Lower leg skin (tissue), 4 donors: Measurements from ENCODE around the gene PAQR4. TPM values are rescaled to one million over a fixed set of nuclear protein-coding genes. Genes with fewer than 3 reads are reported as not detected.
A peak's percentile ranks its signal among the peaks of the same experiment; 100 is the strongest.

Source experiments
- DNase-seq, 2 donors: peaks; one replicate each; pipeline ENCODE4 v3.0.0-alpha.2; 2019; ENCODE audit warnings: low spot score in 2 of 2
- H3K4me3 ChIP-seq: fragments of 200-600 bp; sonication (generic); 2 replicates; pipeline ENCODE4 v1.5.1; 2017; ENCODE audit warnings: mild to moderate bottlenecking, low read depth; ENCODE audit not compliant: poor library complexity, severe bottlenecking
- POLR2A ChIP-seq, 2 donors: fragments of 450-650 bp; IDR thresholded peaks; one replicate each; pipeline ENCODE4 v1.6.1; 2016 to 2017; ENCODE audit warnings: antibody characterized with exemption in 2 of 2, mild to moderate bottlenecking in 1 of 2, moderate library complexity in 1 of 2
- WGBS, 2 donors: methylation state at CpG; one replicate each; pipeline ENCODE4 v1.1.5; 2018; 5-methylcytosine and 5-hydroxymethylcytosine counted together
- intact Hi-C: fragments of 100-400 bp; cut with DNase I; formaldehyde crosslinking; loops from one replicate; pipeline ENCODE4 v1.15.0; 2023; ENCODE audit warnings: low total_unique reads
- total RNA-seq, 4 donors: library from RNA; depleted of rRNA; stranded (reverse); fragments of >200 nt; gene quantifications; one replicate each; pipeline ENCODE4 v1.1.0, GENCODE V29; 2016
- TF ChIP-seq, protein P1 (sequence below), 3 donors: fragments of 450-650 bp; IDR thresholded peaks; one replicate each; pipeline ENCODE4 v1.5.1; 2016; ENCODE audit warnings: antibody characterized with exemption in 3 of 3, mild to moderate bottlenecking in 3 of 3, moderate library complexity in 2 of 3

PAQR4 gene
- total RNA-seq, 4 donors from 2014 or later = 6.2 to 17.9 (median 10.6) TPM

DNA sequence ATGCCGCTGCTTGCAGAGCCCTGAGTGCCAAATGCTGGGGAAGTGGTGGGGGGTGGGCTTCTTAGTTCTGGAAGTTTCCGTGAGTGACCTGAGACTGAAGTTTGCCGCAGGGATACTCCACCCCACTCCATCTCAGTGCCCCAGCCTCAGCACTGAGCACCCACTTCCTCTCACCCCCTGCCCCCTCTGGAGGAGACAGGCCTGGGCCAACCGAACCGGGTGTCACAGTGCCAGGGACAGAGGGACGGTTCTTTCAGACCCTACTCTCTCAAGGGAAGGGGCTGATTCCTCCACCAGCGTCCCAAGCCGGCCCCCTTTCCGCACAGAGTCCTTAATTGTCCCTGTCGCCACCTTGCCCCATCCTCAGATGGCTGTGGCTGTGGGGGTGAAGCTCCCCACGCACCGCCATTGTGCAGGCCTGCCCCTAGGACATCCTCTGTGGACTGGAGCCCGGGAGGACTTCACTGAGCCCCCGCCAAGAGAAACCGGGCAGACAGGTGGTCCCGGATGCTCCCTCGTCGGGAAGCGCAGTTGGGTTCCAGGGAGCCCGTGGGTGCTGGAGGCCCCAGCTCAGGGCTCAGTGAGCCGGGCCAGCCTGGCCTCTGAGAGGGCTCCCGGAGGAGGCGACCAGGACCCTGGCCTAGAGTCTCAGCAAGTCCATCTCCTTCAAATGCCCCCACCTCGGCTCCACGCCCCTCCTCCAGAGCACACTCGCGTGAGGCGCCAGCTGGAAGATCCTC is 6.6 kb upstream of the PAQR4 start:
- intact Hi-C loops = no loop called here
- 11 to 26% methylated on average over 13 to 20 of the region's 28 CpGs for WGBS, 2 donors
- DNase-seq = peak in 1 of 2 donors; percentile 81
- TF ChIP-seq, protein P1, sequence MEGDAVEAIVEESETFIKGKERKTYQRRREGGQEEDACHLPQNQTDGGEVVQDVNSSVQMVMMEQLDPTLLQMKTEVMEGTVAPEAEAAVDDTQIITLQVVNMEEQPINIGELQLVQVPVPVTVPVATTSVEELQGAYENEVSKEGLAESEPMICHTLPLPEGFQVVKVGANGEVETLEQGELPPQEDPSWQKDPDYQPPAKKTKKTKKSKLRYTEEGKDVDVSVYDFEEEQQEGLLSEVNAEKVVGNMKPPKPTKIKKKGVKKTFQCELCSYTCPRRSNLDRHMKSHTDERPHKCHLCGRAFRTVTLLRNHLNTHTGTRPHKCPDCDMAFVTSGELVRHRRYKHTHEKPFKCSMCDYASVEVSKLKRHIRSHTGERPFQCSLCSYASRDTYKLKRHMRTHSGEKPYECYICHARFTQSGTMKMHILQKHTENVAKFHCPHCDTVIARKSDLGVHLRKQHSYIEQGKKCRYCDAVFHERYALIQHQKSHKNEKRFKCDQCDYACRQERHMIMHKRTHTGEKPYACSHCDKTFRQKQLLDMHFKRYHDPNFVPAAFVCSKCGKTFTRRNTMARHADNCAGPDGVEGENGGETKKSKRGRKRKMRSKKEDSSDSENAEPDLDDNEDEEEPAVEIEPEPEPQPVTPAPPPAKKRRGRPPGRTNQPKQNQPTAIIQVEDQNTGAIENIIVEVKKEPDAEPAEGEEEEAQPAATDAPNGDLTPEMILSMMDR (IDR thresholded peaks at IDR 0.05) = no peak
- no peak for TF ChIP-seq POLR2A (IDR thresholded peaks at IDR 0.05)
- no peak overlapping the region for H3K4me3 ChIP-seq

DNA sequence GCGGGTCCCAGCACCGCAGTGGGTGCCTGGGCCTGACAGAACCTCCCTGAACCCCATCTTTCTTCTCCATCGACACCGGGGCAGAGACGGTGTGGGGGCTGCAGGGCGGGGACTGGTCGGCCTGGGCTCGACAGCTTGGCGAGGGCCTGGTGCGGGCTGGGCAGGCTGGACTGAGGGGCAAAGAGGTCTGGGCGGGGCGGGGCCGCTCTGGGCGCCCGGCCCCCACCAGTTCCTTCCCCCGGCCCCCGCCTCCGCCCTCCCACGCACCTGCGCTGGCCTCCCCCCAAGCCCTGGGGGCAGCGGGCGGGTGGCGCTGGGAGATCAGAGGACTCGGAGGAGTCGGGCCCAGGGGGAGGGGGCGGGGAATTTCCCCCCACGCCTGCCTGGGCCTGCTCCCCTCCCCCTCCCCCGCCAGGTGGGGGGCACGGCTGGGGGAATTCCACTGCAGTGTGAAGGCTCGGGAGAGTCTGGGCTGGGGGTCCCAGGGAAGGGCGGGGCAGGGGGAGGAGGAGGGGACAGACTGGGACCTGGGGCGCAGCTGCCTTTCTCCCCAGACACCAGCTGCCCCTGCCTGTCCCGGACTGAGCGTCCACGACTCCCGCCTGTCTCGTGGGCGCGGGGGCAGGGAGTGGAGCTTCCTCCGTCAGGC is 6.0 kb upstream of the PAQR4 start:
- H3K4me3 ChIP-seq = no peak overlapping the region
- DNase-seq = peak in 1 of 2 donors; percentile 84
- no peak for TF ChIP-seq POLR2A (IDR thresholded peaks at IDR 0.05)
- WGBS, 2 donors = 1 to 2% methylated on average over 15 to 22 of the region's 40 CpGs
- intact Hi-C loops = no loop called here

DNA sequence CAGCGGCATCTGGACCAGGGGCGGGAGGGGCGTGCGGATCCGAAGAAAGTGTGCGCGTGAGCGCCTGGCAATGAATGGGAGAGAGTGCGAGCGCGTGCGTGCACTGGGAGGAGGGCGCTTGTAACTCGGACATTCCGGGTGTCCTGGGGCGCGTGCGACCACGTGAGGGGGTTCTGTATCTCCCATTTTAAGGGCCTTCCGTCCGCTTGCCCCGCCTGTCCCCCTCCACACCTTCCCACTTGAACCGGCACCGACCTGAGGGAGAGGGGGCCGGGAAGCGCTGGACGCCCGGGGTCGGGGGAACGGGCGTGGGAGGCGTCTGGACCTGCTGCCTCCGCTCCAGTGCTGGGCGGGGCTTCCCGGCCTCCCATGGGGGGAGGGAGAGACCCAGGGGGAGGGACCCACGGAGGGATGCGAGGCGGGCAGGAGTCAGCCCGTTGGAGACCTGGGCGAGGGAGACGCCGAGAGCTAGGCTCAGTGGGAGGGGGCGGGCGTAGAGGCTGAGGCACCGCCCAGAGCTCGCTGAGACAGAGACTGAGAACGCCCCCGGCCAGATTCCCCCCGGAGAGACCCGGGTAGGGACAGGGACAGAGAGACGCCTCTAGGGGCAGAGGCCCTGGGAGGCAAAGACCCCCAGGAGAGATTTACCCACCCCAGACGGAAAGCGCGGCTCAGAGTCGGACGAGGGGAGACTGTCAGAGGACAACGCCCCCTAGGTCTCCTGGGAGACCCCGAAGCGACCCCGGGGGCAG is 5.2 kb upstream of the PAQR4 start, which contains the start of gene KREMEN2:
KREMEN2 (plus strand) TSS at position 553 of the 752 bp plus-strand sequence. CDS start 246 bp downstream, outside the sequence.
- TF ChIP-seq, protein P1 (IDR thresholded peaks at IDR 0.05) = no peak
- TF ChIP-seq POLR2A (IDR thresholded peaks at IDR 0.05) = no peak
- peak in 1 of 2 donors; percentile 87 for DNase-seq
- intact Hi-C loops = no loop called here
- WGBS, 2 donors = 0% methylated on average over 38 to 47 of the region's 60 CpGs
- no peak within 1 kb of the TSS for H3K4me3 ChIP-seq

DNA sequence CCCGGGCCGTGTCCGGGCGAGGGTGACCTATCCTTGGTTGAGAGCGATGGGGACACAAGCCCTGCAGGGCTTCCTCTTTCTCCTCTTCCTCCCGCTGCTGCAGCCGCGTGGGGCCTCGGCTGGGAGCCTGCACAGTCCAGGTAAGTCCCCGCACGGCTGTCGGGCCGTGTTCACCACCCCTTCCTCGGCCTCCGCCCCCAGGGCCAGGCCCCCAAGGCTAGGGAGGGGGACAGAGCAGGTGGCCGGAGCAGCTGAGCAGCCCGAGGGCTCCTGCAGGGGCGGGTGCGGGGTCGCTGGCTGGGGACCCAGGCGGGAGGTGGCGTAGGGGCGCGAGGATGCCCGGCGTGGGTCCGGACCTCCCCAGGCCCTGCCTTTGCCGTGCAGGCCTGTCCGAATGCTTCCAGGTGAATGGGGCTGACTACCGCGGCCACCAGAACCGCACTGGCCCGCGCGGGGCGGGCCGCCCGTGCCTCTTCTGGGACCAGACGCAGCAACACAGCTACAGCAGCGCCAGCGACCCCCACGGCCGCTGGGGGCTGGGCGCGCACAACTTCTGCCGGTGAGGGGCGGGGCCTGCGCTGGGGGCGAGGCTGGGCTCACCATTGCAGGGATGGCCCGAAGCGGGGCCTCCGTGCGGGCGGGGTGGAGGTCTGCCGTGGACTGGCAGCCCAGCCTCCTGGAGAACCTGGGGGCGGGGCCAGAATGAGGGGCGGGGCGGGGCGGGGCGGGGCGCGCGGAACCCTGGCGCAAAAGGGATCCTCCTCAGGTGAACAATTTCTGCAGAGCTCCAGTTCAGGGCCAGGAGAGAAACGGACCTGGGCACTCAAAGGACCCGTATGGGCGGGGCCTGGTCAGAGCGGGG is 4.4 kb upstream of the PAQR4 start:
- H3K4me3 ChIP-seq = no peak overlapping the region
- DNase-seq = peak in 1 of 2 donors; percentile 84
- TF ChIP-seq, protein P1 (IDR thresholded peaks at IDR 0.05) = no peak
- no peak for TF ChIP-seq POLR2A (IDR thresholded peaks at IDR 0.05)
- 0 to 1% methylated on average over 27 to 28 of the region's 68 CpGs for WGBS, 2 donors
- intact Hi-C loops = no loop called here

DNA sequence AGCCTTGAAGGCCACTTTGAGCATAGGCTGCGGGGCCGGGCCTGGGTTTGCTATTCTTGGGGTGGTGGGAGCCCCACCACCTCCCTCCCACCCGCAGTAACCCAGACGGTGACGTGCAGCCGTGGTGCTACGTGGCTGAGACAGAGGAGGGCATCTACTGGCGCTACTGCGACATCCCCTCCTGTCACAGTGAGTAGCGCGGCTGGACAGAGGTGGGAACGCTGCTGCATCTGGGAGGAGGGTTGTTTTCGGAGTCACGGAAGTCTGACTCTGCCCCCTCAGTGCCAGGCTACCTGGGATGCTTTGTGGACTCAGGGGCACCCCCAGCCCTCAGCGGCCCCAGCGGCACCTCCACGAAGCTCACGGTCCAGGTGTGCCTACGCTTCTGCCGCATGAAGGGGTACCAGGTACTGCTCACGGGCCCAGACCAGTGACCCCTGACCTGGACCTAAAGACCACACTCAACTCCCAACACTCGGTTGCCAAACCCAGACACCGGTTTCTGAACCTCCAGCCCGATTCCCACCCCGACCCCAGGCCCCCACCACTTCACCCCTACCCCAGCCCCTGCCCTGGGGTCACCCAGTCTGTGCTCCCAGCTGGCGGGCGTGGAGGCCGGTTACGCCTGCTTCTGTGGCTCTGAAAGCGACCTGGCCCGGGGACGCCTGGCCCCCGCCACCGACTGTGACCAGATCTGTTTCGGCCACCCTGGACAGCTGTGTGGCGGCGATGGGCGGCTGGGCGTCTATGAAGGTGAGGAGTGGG is 2.9 kb upstream of the PAQR4 start:
- WGBS, 2 donors = 67 to 68% methylated on average over 20 to 35 of the region's 39 CpGs
- no peak overlapping the region for H3K4me3 ChIP-seq
- TF ChIP-seq, protein P1 (IDR thresholded peaks at IDR 0.05) = no peak
- no peak for TF ChIP-seq POLR2A (IDR thresholded peaks at IDR 0.05)
- no peak for DNase-seq
- intact Hi-C loops = no loop called here
